Right lobe of liver (tissue), 6 donors: ENCODE measurements around the gene BMP7. TPM values are rescaled to one million over a fixed set of nuclear protein-coding genes. Genes with fewer than 3 reads are reported as not detected.

ENCODE experiments used
- ATAC-seq, 4 donors: fragments of 200-7000 bp; cut with Tn5 transposase; one replicate each; pipeline ENCODE4 v1.9.1; 2020; ENCODE audit warnings: mild to moderate bottlenecking in 4 of 4, moderate library complexity in 4 of 4
- DNase-seq, 3 donors: peaks; one replicate each; pipeline ENCODE4 v3.0.0-alpha.2; 2020
- H3K27ac ChIP-seq, 3 donors: fragments of 200-600 bp; one replicate each; pipeline ENCODE4 v1.8.0; 2022
- H3K27me3 ChIP-seq, 2 donors: fragments of 200-600 bp; one replicate each; pipeline ENCODE4 v1.8.0; 2022
- H3K36me3 ChIP-seq, 4 donors: fragments of 200-600 bp; sonication (generic) in 1 of 4; one replicate each; pipeline versions ENCODE4 v1.5.1 to v1.8.0; 2017 to 2022; ENCODE audit warnings: control low read depth in 1 of 4
- H3K4me1 ChIP-seq, 4 donors: fragments of 200-600 bp; sonication (generic) in 1 of 4; one replicate each; pipeline versions ENCODE4 v1.5.1 to v1.8.0; 2017 to 2022; ENCODE audit warnings: control low read depth in 1 of 4
- H3K4me3 ChIP-seq, 3 donors: fragments of 200-600 bp; one replicate each; pipeline ENCODE4 v1.8.0; 2022
- H3K9me3 ChIP-seq, 4 donors: fragments of 200-600 bp; sonication (generic) in 1 of 4; one replicate each; pipeline versions ENCODE4 v1.5.1 to v1.8.0; 2017 to 2022; ENCODE audit warnings: control low read depth in 1 of 4
- POLR2A ChIP-seq: fragments of 450-650 bp; IDR thresholded peaks from one replicate; pipeline ENCODE4 v1.6.1; 2017; ENCODE audit warnings: antibody characterized with exemption, mild to moderate bottlenecking
- WGBS: methylation state at CpG from one replicate; pipeline ENCODE4 v1.1.6; 2018; ENCODE audit warnings: low coverage, low lambda C conversion rate; ENCODE audit not compliant: insufficient coverage; ENCODE audit errors: missing lambda C conversion rate; 5-methylcytosine and 5-hydroxymethylcytosine counted together
- intact Hi-C, 2 donors: fragments of 100-400 bp; cut with DNase I; formaldehyde crosslinking; loops; one replicate each; pipeline versions ENCODE4 v1.11.2 to v1.14.1; 2022
- total RNA-seq, 6 experiments: library from RNA; depleted of rRNA in 2 of 6; stranded (reverse); fragments of >200 nt in 2 of 6; fragmentation: NEBNext Ultra II Directional in 3 of 6; extraction: Animal tissue kit (Norgen Biotek cat#: 25700) in 3 of 6; gene quantifications; one replicate each; pipeline versions ENCODE4 v1.1.0 to v1.2.4, GENCODE V29; 2016 to 2023
- TF ChIP-seq, protein P1 (sequence below), 4 donors: fragments of 200-600 bp in 3 of 4; fragments of 450-650 bp in 1 of 4; IDR thresholded peaks; one replicate each; pipeline versions ENCODE4 v1.5.1 to v1.8.0; 2016 to 2022; ENCODE audit warnings: antibody characterized with exemption in 4 of 4, mild to moderate bottlenecking in 2 of 4
- donor health status: DM: no; HTN: yes; CAD: no.
- donor health status: DM: no; HTN: no; CAD: no.
- donor health status: DM: no; HTN: no; CAD: no.
- donor health status: DM: no; HTN: yes; CAD: no.
- donor health status: DM: no; HTN: yes; CAD: no.

BMP7 gene
- total RNA-seq, 6 experiments from 2014 or later, result not detected

DNA sequence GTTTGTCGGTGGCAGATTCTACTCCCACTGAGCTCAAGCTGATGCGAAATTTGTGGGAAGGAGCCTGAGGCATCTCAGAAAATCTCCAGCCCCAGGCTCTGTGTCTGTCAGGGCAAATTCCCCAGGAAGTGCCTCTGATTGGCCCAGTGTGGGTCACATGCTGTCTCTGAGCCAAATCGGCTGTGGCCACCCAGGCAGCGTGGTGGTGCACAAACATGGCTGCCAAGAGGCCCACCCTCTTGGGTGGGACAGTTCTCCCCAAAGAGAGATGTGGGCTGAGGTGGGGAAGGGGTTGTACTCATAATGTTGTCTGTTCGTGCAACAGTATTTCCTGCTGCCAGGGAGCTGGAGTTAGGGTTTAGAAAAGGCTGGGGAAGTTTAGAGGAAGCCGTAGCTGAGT is 130.6 kb downstream of the BMP7 start:
- Histone ChIP-seq H3K9me3 (no peaks in the 10 kb centered on the region), H3K4me1 (no peaks in the 10 kb centered on the region), H3K4me3 (no peak overlapping the region), H3K36me3 (no peaks in the 10 kb centered on the region), H3K27me3 (no peaks in the 10 kb centered on the region), H3K27ac (no peak overlapping the region)
- 79% methylated on average over 2 of the region's 6 CpGs for WGBS
- TF ChIP-seq, protein P1, sequence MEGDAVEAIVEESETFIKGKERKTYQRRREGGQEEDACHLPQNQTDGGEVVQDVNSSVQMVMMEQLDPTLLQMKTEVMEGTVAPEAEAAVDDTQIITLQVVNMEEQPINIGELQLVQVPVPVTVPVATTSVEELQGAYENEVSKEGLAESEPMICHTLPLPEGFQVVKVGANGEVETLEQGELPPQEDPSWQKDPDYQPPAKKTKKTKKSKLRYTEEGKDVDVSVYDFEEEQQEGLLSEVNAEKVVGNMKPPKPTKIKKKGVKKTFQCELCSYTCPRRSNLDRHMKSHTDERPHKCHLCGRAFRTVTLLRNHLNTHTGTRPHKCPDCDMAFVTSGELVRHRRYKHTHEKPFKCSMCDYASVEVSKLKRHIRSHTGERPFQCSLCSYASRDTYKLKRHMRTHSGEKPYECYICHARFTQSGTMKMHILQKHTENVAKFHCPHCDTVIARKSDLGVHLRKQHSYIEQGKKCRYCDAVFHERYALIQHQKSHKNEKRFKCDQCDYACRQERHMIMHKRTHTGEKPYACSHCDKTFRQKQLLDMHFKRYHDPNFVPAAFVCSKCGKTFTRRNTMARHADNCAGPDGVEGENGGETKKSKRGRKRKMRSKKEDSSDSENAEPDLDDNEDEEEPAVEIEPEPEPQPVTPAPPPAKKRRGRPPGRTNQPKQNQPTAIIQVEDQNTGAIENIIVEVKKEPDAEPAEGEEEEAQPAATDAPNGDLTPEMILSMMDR (IDR thresholded peaks at IDR 0.05), result no peak
- no peak for TF ChIP-seq POLR2A
- DNase-seq (no peak), ATAC-seq (no peak)
- intact Hi-C loops, result no loop called here

GRCh38 chr20:57134804-57135203 is 131.6 kb downstream of the BMP7 start:
- intact Hi-C loops, result no loop called here
- Histone ChIP-seq H3K27me3 (no peaks in the 10 kb centered on the region), H3K9me3 (no peaks in the 10 kb centered on the region), H3K27ac (no peak overlapping the region), H3K36me3 (no peaks in the 10 kb centered on the region), H3K4me1 (no peaks in the 10 kb centered on the region), H3K4me3 (no peak overlapping the region)
- no peak for DNase-seq
- TF ChIP-seq POLR2A, result no peak
- TF ChIP-seq, protein P1 (IDR thresholded peaks at IDR 0.05), result no peak
- no peak for ATAC-seq
- WGBS, result 92% methylated on average over 3 of the region's 4 CpGs

DNA sequence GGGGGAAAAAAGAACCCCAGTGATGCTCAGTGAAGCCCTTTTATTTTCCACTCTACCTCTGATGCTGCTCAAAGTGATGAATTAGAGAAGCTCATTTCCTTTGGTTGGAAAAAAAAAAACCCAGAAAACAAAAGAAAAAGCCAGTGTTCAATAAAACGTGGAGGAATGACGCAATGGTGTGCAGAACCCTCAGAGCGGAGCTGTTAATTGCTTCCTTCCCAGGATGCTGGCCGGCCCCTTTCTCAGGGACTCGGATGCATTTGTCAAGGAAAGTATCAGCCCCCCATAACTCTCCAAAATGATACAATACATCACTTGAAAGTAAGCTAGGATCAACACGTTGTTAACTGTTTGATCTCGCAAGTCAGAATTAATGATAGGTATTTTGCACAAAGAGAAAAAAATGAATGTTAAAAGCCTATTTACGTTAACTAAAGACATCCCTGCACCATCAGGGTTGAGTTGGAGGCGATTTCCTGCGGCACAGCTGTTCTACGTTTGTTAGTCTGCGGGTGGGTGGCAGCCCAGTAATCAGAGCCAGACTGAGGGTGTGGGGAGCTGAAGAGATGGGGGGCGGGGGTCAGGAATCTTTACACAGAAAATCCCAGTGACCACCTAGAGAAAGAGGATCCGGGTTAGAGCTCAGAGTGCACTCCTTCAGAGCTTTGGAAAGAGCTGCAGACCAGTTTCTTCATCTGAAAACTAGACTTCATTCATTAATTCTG is 132.4 kb downstream of the BMP7 start:
- no peaks in the 10 kb centered on the region for H3K9me3 ChIP-seq
- H3K27me3 ChIP-seq, result no peaks in the 10 kb centered on the region
- 46% methylated on average over 13 of the region's 14 CpGs for WGBS
- H3K27ac ChIP-seq, result no peak overlapping the region
- TF ChIP-seq, protein P1 (IDR thresholded peaks at IDR 0.05), result no peak
- TF ChIP-seq POLR2A, result no peak
- no peaks in the 10 kb centered on the region for H3K4me1 ChIP-seq
- ATAC-seq, result no peak
- H3K36me3 ChIP-seq, result no peaks in the 10 kb centered on the region
- no peak overlapping the region for H3K4me3 ChIP-seq
- DNase-seq, result no peak
- intact Hi-C loops, result no loop called here

DNA sequence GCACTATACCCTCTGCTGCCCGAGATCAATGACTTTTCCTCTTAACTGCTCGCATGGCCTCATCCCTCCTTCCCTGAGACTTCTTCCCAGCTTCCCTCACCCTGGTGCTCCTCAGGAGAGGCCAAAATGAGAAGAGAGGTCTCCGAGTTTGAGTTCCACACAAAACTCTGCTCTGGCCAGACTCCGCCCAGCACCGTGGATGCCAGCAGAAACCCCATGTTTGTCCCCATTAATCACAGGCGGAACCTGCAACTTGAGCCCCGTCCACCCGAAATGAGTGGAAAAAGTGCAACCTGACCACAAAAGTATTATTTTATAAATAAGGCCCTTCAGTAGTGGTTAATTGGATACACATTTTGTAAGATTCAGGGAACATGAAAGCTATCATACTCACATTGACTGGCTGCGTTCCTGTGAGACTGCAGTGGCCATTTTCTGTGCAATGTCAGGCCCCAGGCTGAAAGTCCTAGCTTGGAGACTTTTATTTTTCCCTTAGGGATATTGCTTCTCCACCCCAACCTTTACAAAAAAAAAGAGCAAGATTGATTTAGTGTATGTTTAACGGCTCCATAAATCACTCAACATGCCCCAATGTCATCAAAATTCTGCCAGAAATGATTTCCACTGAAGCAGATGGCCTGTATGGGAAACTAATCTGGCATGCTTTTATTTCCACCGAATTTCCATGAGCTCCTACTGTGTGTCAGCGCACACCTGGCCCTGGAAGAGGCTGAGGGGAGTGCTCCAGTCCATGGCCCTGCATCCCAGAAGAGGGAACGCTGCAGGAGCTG is 134.6 kb downstream of the BMP7 start:
- H3K27ac ChIP-seq, result no peak overlapping the region
- TF ChIP-seq POLR2A, result no peak
- TF ChIP-seq, protein P1 (IDR thresholded peaks at IDR 0.05), result no peak
- H3K4me1 ChIP-seq, result no peaks in the 10 kb centered on the region
- no peak overlapping the region for H3K4me3 ChIP-seq
- ATAC-seq (no peak), DNase-seq (no peak)
- 89% methylated on average over 13 of the region's 13 CpGs for WGBS
- no peaks in the 10 kb centered on the region for H3K36me3 ChIP-seq
- intact Hi-C loops, result no loop called here
- H3K27me3 ChIP-seq, result no peaks in the 10 kb centered on the region
- H3K9me3 ChIP-seq, result no peaks in the 10 kb centered on the region
